ENCODE measurements around the gene C16orf82.

C16orf82 gene

DNA sequence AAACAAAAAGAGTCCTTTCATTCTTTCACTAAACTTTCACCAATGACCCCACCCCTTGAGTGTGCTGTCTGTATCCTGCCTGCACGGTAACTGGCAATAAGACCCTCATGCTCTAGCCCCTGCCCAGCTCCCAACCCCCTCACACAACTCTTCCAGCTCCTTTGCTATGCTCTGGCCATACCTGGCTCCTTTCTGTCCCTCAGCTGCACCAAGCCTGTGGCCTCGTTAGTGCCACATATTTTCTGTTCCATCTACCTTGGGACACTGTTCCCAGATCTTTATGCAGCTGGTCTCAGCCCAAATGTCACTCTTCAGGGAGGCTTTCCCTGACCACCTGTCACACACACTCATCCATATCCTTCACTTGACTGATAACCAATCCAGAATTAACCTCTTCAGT lies 47.3 kb downstream of the C16orf82 start:
- Histone ChIP-seq H3K9me3 (no peaks in the 10 kb centered on the region), H3K27me3 (no peaks in the 10 kb centered on the region), H3K36me3 (no peaks in the 10 kb centered on the region), H3K27ac (no peak overlapping the region), H3K4me1 (peaks cover 0 to 13% (median 9%) of the 10 kb centered on the region in 4 donors), H3K4me3 (no peak overlapping the region)
- peak in 1 of 2 donors; percentile 9 for DNase-seq
- TF ChIP-seq CTCF (IDR thresholded peaks at IDR 0.05), result no peak
- intact Hi-C loops (cut with DNase I; ENCODE audit: low total_unique reads), result no loop called here

GRCh38 chr16:27118526-27118925 lies 51.8 kb downstream of the C16orf82 start:
- peak in 1 of 2 donors; percentile 13 for DNase-seq
- intact Hi-C loops (cut with DNase I; ENCODE audit: low total_unique reads), result no loop called here
- no peaks in the 10 kb centered on the region for H3K4me1 ChIP-seq
- H3K27me3 ChIP-seq, result no peaks in the 10 kb centered on the region
- no peak overlapping the region for H3K4me3 ChIP-seq
- H3K36me3 ChIP-seq, result no peaks in the 10 kb centered on the region
- H3K27ac ChIP-seq, result no peak overlapping the region
- H3K9me3 ChIP-seq, result peaks cover 0 to 10% (median 5%) of the 10 kb centered on the region in 3 donors
- no peak for TF ChIP-seq CTCF (IDR thresholded peaks at IDR 0.05)

Data from tibial artery (tissue), 4 donors.